Nephron progenitor cell (in vitro differentiated cells): Measurements from ENCODE around the gene TOMM20L.

Experiments
- DNase-seq: peaks from one replicate; pipeline ENCODE4 v3.0.0; 2021
- H3K27ac Mint-ChIP-seq: 2 replicates; pipeline ENCODE4 v1.8.0; 2021; ENCODE audit warnings: mild to moderate bottlenecking, moderate library complexity, mixed read lengths
- H3K27me3 Mint-ChIP-seq: 2 replicates; pipeline ENCODE4 v1.8.0; 2021; ENCODE audit warnings: mild to moderate bottlenecking, low read depth, mixed read lengths; ENCODE audit not compliant: poor library complexity
- H3K36me3 Mint-ChIP-seq: 2 replicates; pipeline ENCODE4 v1.8.0; 2021; ENCODE audit warnings: low read depth, mixed read lengths
- H3K4me1 Mint-ChIP-seq: 2 replicates; pipeline ENCODE4 v1.8.0; 2021; ENCODE audit warnings: mixed read lengths
- H3K4me3 Mint-ChIP-seq: 2 replicates; pipeline ENCODE4 v1.8.0; 2021; ENCODE audit warnings: mild to moderate bottlenecking, moderate library complexity, mixed read lengths
- H3K9me3 Mint-ChIP-seq: 2 replicates; pipeline ENCODE4 v1.8.0; 2021; ENCODE audit warnings: mild to moderate bottlenecking, moderate library complexity, mixed read lengths
- CTCF ChIP-seq: fragments of 200-600 bp; sonication (generic); IDR thresholded peaks from 2 replicates; pipeline ENCODE4 v1.5.0; 2021; ENCODE audit warnings: antibody characterized with exemption

Gene TOMM20L

GRCh38 chr14:58364316-58364715, 31.4 kb upstream of the TOMM20L start:
- Mint-ChIP-seq H3K27me3 (no peaks in the 10 kb centered on the region), H3K9me3 (no peaks in the 10 kb centered on the region), H3K27ac (peak overlapping the region; percentile 30), H3K4me3 (no peak overlapping the region), H3K4me1 (no peaks in the 10 kb centered on the region), H3K36me3 (peaks cover 66% of the 10 kb centered on the region)
- DNase-seq, result no peak
- TF ChIP-seq CTCF, result no peak

GRCh38 chr14:58367296-58367695, 28.4 kb upstream of the TOMM20L start:
- Mint-ChIP-seq H3K9me3 (no peaks in the 10 kb centered on the region), H3K36me3 (peaks cover 67% of the 10 kb centered on the region), H3K27me3 (no peaks in the 10 kb centered on the region), H3K4me1 (no peaks in the 10 kb centered on the region), H3K4me3 (no peak overlapping the region), H3K27ac (no peak overlapping the region)
- no peak for TF ChIP-seq CTCF
- DNase-seq, result no peak

- no peaks in the 10 kb centered on the region for H3K9me3 Mint-ChIP-seq
- H3K36me3 Mint-ChIP-seq, result peaks cover 70% of the 10 kb centered on the region
- DNase-seq, result no peak
- H3K27me3 Mint-ChIP-seq, result no peaks in the 10 kb centered on the region
- no peak overlapping the region for H3K27ac Mint-ChIP-seq
- H3K4me3 Mint-ChIP-seq, result no peak overlapping the region
- no peak for TF ChIP-seq CTCF
- no peaks in the 10 kb centered on the region for H3K4me1 Mint-ChIP-seq
Observed at GRCh38 chr14:58368956-58369355, 26.8 kb upstream of the TOMM20L start.

DNA sequence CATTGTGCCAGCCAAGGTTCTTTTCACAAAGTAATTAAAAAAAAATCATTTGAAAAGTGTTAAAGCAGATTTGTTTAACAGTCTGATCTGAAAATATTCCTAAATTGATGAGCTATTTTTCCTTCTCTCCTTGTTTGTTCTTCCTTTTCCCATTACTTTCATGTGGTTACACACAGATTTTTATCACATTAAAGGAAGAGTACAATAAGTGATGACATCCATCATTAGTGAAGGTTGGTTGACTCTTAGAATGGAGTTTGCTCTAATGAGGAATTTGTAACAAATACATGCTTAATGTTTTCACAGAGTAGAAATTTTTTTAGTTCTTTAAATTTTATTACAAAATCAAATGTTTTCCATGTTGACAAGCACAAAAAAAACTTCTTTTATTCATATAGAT, 18.9 kb upstream of the TOMM20L start:
- no peak for TF ChIP-seq CTCF
- Mint-ChIP-seq H3K4me3 (no peak overlapping the region), H3K4me1 (no peaks in the 10 kb centered on the region), H3K27ac (no peak overlapping the region), H3K9me3 (peaks cover 19% of the 10 kb centered on the region), H3K27me3 (no peaks in the 10 kb centered on the region), H3K36me3 (peaks cover 64% of the 10 kb centered on the region)
- no peak for DNase-seq

DNA sequence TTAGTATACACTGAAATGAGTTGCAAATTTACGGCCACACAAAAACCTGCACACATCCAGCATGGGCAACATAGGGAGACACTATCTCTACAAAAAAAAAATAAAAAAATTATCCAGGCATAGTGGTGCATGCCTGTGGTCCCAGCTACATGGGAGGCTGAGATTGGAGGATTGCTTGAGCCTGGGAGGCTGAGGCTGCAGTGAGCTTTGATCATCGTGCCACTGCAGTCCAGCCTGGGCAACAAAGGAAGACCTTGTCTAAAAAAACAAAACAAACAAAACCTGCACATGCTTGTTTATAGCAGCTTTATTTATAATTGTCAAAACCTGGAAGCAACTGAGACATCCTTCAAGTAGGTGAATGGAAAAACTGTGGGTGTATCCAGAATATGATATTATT, 4.9 kb upstream of the TOMM20L start:
- Mint-ChIP-seq H3K27ac (no peak overlapping the region), H3K27me3 (peaks cover 21% of the 10 kb centered on the region), H3K36me3 (peaks cover 20% of the 10 kb centered on the region), H3K4me3 (no peak overlapping the region), H3K4me1 (no peaks in the 10 kb centered on the region), H3K9me3 (peaks cover 6% of the 10 kb centered on the region)
- no peak for DNase-seq
- TF ChIP-seq CTCF, result no peak

DNA sequence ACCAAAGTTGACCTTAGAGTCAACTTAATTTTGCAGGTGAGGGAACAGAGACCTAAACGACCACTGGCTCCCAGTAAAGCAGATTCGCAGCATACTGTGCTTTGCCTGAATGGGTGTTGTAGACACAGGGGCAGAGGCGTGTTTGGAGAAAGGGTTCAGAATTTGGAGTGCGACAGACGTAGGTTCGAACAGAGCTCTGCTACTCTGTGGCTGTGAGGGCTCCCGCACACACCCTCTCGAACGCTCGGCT, 243 bp upstream of the TOMM20L start:
- no peak overlapping the region for H3K27ac Mint-ChIP-seq

More for the DNA sequence above, 243 bp upstream of the TOMM20L start:
- Mint-ChIP-seq H3K4me1 (peaks cover 5% of the 10 kb centered on the region), H3K9me3 (no peaks in the 10 kb centered on the region), H3K4me3 (peak overlapping the region; percentile 80), H3K27me3 (peaks cover 34% of the 10 kb centered on the region), H3K36me3 (no peaks in the 10 kb centered on the region)
- TF ChIP-seq CTCF, result no peak
- no peak for DNase-seq
